GM10266 (cell line): Measurements from ENCODE around the gene CNTN1.
A peak's percentile ranks its signal among the peaks of the same experiment; 100 is the strongest.

ENCODE experiments used
- DNase-seq: peaks from one replicate; pipeline ENCODE4 v3.0.0; 2012; ENCODE audit errors: extremely low spot score
- CTCF ChIP-seq: IDR thresholded peaks from 2 replicates; pipeline ENCODE4 v1.5.1; 2012; ENCODE audit warnings: mild to moderate bottlenecking, low read depth; ENCODE audit not compliant: control insufficient read depth, insufficient read depth; ENCODE audit errors: missing control alignments

The CNTN1 gene

GRCh38 chr12:40691913-40692764 is at the start of gene CNTN1:
Gene CNTN1, plus strand, starts transcription at chr12:40692439.
- TF ChIP-seq CTCF = no peak
- DNase-seq = peak; percentile 76

- no peak for DNase-seq
- no peak for TF ChIP-seq CTCF
Observed at GRCh38 chr12:40643506-40643905, 48.7 kb upstream of the CNTN1 start.

GRCh38 chr12:40643976-40644375 is 48.3 kb upstream of the CNTN1 start:
- TF ChIP-seq CTCF = no peak
- DNase-seq = no peak

GRCh38 chr12:40644708-40645107 is 47.5 kb upstream of the CNTN1 start:
- DNase-seq = no peak
- TF ChIP-seq CTCF = no peak

GRCh38 chr12:40645361-40645760 is 46.9 kb upstream of the CNTN1 start:
- no peak for TF ChIP-seq CTCF
- DNase-seq = no peak

GRCh38 chr12:40646456-40646855 is 45.8 kb upstream of the CNTN1 start:
- TF ChIP-seq CTCF = no peak
- DNase-seq = no peak

GRCh38 chr12:40646911-40647310 is 45.3 kb upstream of the CNTN1 start:
- no peak for TF ChIP-seq CTCF
- no peak for DNase-seq
